OCI-LY1 (cell line): Measurements from ENCODE around the gene RFX4.

Source experiments
- CTCF ChIP-seq: fragments of 200-600 bp; sonication (generic), shearing (Covaris generic); IDR thresholded peaks from 2 replicates; pipeline ENCODE4 v1.5.1; 2017; ENCODE audit warnings: mild to moderate bottlenecking, antibody characterized with exemption, low read length, moderate library complexity, mixed read lengths
- EZH2 ChIP-seq: fragments of 200-600 bp; sonication (generic), shearing (Covaris generic); IDR thresholded peaks from 2 replicates; pipeline ENCODE4 v1.8.0; 2017; ENCODE audit warnings: borderline replicate concordance, mixed run types, mild to moderate bottlenecking, antibody characterized with exemption, low read length, moderate library complexity, mixed read lengths

DNA sequence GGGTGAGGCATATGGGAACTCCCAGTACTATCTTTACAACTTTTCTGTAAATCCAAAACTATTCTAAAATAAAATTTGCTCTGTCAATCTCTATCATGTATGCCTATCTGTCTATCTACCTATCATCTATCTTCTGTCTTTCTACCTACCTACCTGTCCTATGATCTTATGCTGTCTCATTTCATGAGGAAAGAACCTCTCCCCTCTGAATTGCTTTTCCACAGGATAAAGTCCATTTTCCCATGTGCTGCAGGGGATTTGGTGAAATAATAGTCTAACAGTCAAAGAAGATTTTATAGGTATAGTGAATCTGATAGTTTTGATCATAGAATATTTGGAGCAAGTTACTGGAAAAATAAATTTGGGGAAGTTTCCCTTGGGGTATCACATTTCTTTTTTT lies 104.9 kb downstream of the RFX4 start:
- TF ChIP-seq CTCF (no peak), EZH2 (no peak)
